Measurements from ENCODE around the gene CPD.
"Not testable (repeated sequence)": the region's sequence is repeated elsewhere in the genome, so short reads cannot be mapped to it uniquely, and the experiment has no call there.

The CPD gene

GRCh38 chr17:30436729-30437128, 58.0 kb downstream of the CPD start:
- DNase-seq: no peak

GRCh38 chr17:30443721-30444120, 65.0 kb downstream of the CPD start:
- DNase-seq: no peak

DNA sequence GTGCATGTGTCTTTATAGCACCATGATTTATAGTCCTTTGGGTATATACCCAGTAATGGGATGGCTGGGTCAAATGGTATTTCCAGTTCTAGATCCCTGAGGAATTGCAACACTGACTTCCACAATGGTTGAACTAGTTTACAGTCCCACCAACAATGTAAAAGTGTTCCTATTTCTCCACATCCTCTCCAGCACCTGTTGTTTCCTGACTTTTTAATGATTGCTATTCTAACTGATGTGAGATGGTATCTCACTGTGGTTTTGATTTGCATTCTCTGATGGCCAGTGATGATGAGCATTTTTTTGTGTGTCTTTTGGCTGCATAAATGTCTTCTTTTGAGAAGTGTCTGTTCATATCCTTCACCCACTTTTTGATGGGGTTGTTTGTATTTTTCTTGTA, 67.9 kb downstream of the CPD start:
- DNase-seq: not testable (repeated sequence)

DNA sequence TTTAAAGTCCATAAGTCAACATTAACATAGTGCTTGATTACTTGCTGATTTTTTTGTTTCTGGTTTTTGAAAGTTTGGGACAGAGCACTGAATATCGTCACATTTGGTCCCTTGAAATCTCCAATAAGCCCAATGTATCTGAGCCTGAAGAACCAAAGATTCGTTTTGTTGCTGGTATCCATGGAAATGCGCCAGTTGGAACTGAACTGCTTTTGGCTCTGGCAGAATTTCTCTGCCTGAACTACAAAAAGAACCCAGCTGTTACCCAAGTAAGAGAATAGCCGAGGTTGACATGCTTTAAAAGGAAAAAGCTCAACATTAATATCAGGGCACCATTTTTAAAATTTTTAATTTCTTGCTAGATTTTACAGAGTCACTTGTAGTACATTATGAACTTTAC, 70.8 kb downstream of the CPD start:
- DNase-seq: no peak

DNA sequence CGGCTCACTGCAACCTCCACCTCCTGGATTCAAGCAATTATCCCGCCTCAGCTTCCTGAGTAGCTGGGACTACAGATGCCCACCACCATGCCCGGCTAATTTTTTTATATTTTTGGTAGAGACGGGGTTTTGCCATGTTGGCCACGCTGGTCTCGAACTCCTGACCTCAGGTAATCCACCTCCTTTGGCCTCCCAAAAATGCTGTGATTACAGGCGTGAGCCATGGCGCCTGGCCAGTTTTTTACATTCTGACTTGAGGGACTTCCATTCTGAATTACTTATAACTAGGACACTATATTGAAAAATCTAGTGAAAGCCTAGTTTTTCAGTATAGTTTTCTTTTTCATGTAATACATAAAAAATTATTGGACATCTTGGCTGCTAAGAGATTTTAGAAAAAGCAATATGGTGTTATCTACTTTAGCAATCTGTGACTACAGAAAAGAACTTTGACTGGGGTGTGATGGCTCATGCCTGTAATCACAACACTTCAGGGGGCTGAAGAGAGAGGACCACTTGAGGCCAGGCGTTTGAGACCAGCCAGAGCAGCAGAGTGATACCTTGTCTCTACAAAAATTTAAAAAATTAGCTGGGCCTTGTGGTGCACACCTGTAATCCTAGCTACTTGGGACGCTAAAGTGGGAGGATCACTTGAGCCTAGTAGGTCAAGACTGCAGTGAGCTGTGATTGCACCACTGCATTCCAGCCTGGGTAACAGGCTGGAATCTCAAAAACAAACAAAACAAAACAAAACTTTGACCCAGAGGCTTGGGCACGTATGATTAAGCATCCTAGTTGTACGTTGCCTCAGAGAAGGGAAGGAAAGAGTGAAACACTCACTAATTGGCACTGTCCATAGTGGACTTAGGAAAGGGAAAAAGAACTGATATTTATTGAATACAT, 71.6 kb downstream of the CPD start:
- DNase-seq: no peak

GRCh38 chr17:30454635-30455034, 75.9 kb downstream of the CPD start:
- peak in 1 of 2 experiments; percentile 0 for DNase-seq

DNA sequence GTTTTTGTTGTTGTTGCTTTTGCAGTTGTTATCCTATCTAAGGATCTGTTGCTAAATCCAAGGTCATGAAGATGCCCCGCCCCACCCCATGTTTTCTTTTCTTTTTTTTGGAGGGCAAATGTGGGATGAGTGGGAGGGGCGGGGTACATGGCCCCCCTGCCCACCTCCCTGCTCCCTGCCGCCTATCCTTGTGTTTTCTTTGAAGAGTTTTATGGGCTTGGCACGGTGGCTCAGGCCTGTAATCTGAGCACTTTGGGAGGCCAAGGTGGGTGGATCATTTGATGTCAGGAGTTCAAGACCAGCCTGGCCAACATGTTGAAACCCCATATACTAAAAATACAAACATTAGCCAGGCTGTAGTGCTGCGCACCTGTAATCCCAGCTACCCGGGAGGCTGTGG, 79.6 kb downstream of the CPD start:
- DNase-seq: no peak

GRCh38 chr17:30458797-30459413, 80.2 kb downstream of the CPD start:
- not testable (repeated sequence) for DNase-seq

- no peak for DNase-seq
Observed at GRCh38 chr17:30468465-30468864, 89.7 kb downstream of the CPD start.

- DNase-seq: no peak
Observed at GRCh38 chr17:30472238-30472890, 93.6 kb downstream of the CPD start.

GRCh38 chr17:30475206-30475605, 96.5 kb downstream of the CPD start:
- no peak for DNase-seq

DNA sequence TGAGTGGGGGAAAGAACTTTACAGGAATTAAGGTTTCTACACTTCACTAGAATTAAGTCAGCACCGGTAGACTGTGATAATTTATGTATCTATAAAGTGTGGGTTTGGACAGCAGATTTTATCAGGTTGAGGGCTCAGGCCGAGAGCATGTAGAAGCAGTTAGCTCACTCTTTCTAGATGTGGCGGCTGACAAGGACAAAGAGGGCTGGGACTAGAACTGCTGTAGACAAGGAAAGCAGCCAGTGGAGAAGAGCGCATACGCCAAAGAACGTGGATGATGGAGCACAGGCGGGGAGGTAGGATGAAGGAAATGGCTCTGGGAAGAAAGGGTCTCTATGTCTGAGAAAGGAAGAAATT, 98.0 kb downstream of the CPD start:
- peak in 1 of 2 experiments; percentile 55 for DNase-seq

GRCh38 chr17:30477083-30477773, 98.5 kb downstream of the CPD start, which contains the start of gene GOSR1:
GOSR1 (plus strand) TSS chr17:30477408; CDS start chr17:30477434, 26 bp downstream.
- peak; percentile 91 for DNase-seq

DNA sequence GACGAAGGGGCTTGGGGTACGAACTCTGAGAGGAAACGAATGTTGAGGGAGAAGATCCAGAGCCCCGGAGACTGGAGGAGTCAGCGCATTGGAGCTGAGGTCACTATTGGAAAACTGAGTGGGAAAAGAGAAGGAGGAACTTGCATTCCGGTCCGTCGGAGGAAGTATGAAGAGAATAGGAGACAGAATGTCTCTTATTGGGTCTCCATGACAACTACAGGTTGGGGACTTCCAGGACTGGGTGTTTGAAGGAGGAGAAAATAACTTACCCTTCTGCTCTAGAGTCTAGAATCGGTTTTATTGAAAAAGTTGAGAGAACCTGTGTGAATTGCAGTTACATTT, 99.0 kb downstream of the CPD start:
- no peak for DNase-seq

GRCh38 chr17:30482555-30482954, 103.8 kb downstream of the CPD start:
- no peak for DNase-seq

GRCh38 chr17:30483159-30483558, 104.4 kb downstream of the CPD start:
- DNase-seq: no peak

GRCh38 chr17:30493780-30494179, 115.1 kb downstream of the CPD start:
- no peak for DNase-seq

GRCh38 chr17:30495586-30495985, 116.9 kb downstream of the CPD start:
- DNase-seq: no peak

- DNase-seq: no peak
Observed at GRCh38 chr17:30503558-30503957, 124.8 kb downstream of the CPD start.

GRCh38 chr17:30505868-30506417, 127.2 kb downstream of the CPD start:
- DNase-seq: no peak

DNA sequence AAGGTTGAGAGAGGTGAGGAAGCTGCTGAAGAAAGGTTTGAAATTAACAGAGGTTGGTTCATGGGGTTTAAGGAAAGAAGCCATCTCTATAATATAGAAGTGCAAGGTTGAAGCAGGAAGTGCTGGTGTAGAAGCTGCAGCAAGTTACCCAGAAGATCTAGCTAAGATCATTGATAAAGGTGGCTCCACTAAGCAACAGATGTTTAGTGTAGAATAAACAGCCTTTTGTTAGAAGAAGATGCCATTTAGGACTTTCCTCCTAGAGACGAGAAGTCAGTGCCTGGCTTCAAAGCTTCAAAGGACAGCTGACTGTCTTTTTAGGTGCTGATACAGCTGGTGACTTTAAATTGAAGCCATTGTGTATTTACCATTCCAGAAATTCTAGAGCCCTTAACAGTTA, 127.8 kb downstream of the CPD start:
- DNase-seq: no peak

DNA sequence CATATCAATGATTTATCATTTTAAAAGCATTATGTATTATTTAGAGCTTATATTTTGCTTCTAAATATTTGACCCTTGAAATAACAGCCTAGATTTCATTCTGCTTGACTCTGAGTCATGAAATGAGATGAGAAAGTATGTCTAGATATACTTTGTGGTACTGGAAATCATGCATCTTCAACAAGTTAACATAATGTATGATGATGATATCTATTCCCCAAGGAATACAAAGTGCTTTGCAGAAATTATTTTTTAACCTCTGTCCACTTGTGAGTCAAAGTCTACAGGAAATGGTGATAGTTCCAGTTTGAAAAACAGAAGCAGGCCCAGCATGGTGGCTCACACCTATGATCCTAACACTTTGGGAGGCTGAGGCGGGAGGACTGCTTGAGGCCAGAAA, 134.6 kb downstream of the CPD start:
- no peak for DNase-seq

Data from SHP77 (cell line).